Ovary (tissue), 9 donors: ENCODE data around the gene CCDC74A. TPM values are rescaled to one million over a fixed set of nuclear protein-coding genes. Genes with fewer than 3 reads are reported as not detected.
"Not testable (repeated sequence)": the region's sequence is repeated elsewhere in the genome, so short reads cannot be mapped to it uniquely, and the experiment has no call there.

Source experiments
- DNase-seq, 5 donors: peaks; one replicate each; pipeline ENCODE4 v3.0.0-alpha.2; 2019 to 2020
- H3K27ac ChIP-seq, 2 donors: fragments of 200-600 bp; one replicate each; pipeline versions ENCODE4 v1.5.1 to v1.8.0; 2019 to 2022
- H3K27me3 ChIP-seq: fragments of 200-600 bp; one replicate; pipeline ENCODE4 v1.8.0; 2022
- H3K36me3 ChIP-seq: fragments of 200-600 bp; sonication (generic); one replicate; pipeline ENCODE4 v1.5.1; 2019
- H3K4me1 ChIP-seq: one replicate; pipeline ENCODE4 v1.8.1; 2013; ENCODE audit warnings: mild to moderate bottlenecking, moderate library complexity; ENCODE audit not compliant: insufficient read depth
- H3K4me3 ChIP-seq: fragments of 200-600 bp; sonication (generic); one replicate; pipeline ENCODE4 v1.5.1; 2017
- H3K9me3 ChIP-seq, 2 donors: fragments of 200-600 bp in 1 of 2; sonication (generic) in 1 of 2; one replicate each; pipeline versions ENCODE4 v1.5.1 to v1.8.1; 2013 to 2019; ENCODE audit warnings: mild to moderate bottlenecking in 1 of 2, moderate library complexity in 1 of 2
- EP300 ChIP-seq: sonication (generic); formaldehyde crosslinking; IDR thresholded peaks from one replicate; pipeline ENCODE4 v1.6.1; 2017; ENCODE audit warnings: antibody characterized with exemption
- POLR2A ChIP-seq: fragments of 450-650 bp; IDR thresholded peaks from one replicate; pipeline ENCODE4 v1.6.1; 2017; ENCODE audit warnings: antibody characterized with exemption, mild to moderate bottlenecking, moderate library complexity
- WGBS, 3 donors: extraction: QIAGEN DNeasy Blood & Tissue Kit in 1 of 3; methylation state at CpG; one replicate each; pipeline versions ENCODE4 v1.1.5 to v1.1.7; 2013 to 2017; 5-methylcytosine and 5-hydroxymethylcytosine counted together
- intact Hi-C, 4 donors: fragments of 100-400 bp; cut with DNase I; formaldehyde crosslinking; loops; one replicate each; pipeline versions ENCODE4 v1.11.0 to v1.15.1; 2022 to 2023
- polyA plus RNA-seq, 2 donors: library from polyadenylated mRNA; stranded (reverse); fragments of 200-250 nt in 1 of 2; fragments of 350-450 nt in 1 of 2; fragmentation: Illumina TruSeq in 1 of 2; extraction: RNeasy Lipid Tissue Mini Kit (QIAGEN cat#74804) in 1 of 2; gene quantifications; one replicate each; pipeline ENCODE4 v1.2.3, GENCODE V29; 2013 to 2014
- total RNA-seq, 7 donors: library from RNA; depleted of rRNA in 2 of 7; stranded (reverse); fragments of >200 nt in 2 of 7; fragmentation: NEBNext Ultra II Directional in 3 of 7; extraction: Animal tissue kit (Norgen Biotek cat#: 25700) in 3 of 7; gene quantifications; one replicate each; pipeline versions ENCODE4 v1.1.0 to v1.2.4, GENCODE V29; 2016 to 2023
- TF ChIP-seq, protein P1 (sequence below), 3 donors: fragments of 450-650 bp in 2 of 3; fragments of 200-600 bp in 1 of 3; IDR thresholded peaks; one replicate each; pipeline versions ENCODE4 v1.5.1 to v1.8.0; 2016 to 2022; ENCODE audit warnings: antibody characterized with exemption in 3 of 3, mild to moderate bottlenecking in 1 of 3
- donor health status: DM: no; HTN: no; CAD: no; lungs with moderate emphysema.
- donor health status: DM: no; HTN: no; CAD: no.
- donor health status: Bipolar disorder and iron deficiency.
- donor health status: DM: yes; HTN: yes; CAD: no.
- donor health status: DM: no; HTN: no; CAD: no.
- donor health status: DM: yes; HTN: yes; CAD: no.

CCDC74A gene
- total and polyA plus RNA-seq, 9 donors: 5.3 to 81.5 (median 13.6) TPM

DNA sequence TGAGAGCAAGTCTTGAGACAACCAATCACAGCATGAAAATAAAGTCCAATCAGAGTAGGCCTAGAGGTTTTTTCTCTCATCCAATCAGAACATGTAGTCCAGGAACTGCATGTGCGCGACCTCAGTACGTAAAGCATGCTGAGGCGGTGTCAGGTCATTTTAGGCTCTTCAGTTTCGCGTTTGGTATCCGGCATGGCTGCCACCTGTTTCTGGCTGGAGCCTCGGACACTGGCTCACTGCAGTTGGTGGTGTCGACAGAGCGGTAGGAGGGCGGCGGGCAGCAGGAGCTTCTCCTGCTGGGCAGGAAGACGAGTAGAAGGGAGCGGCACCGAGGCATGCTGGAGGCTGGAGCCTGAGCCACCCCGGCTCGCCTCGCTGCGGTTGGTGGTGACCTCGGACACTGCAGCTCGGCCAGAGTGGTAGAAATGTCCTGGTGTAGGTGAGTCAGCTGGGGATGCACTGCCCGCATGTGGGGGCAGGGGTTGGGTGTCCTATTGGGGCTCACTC is 15.8 kb downstream of the CCDC74A start:
- no peaks in the 10 kb centered on the region for H3K4me1 ChIP-seq

DNA sequence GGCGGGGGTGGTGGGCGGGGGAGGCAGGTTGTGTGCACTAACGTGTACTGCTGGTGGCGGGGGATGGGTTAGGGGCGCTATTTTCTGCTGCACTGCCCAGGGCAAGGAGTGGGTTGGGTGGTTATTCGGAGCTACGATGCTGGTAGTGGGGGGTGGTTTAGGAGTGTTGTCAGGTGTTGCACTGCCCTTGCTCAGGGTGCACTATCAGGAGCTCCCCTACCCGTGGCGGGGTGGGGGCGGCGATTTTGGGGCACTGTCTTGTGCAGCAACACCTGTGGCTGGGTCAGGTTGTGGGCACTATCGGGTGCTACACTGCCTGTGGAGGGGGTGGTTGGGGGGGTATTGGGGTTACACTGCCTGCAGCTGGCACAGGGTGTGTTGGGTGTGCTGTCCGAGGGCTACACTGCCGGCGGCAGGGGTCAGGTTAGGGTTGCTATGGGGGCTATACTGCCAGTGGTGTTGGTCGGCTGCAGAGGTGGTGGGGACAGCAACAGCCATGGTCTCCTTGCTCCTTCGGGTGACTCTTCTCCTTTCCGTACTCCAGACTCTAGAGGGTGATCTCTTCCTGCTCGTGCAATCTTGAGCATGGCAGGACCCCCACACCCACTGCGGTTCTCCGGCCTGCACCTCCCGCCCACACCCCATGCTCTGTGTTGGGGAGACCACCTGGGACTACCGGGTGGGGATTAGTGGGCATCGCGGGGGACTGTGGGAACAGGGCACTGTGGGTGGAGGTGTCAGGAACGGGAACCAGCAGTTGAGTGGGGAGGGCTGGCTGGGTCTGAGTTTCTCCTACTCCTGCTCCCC is 16.5 kb downstream of the CCDC74A start:
- H3K36me3 ChIP-seq, H3K27ac ChIP-seq, H3K27me3 ChIP-seq, intact Hi-C loops, H3K4me1 ChIP-seq, H3K9me3 ChIP-seq, DNase-seq, H3K4me3 ChIP-seq: not testable (repeated sequence)
- 78 to 86% (median 86%) methylated on average over 22 of the region's 26 CpGs for WGBS, 3 donors

More for the DNA sequence above, 15.8 kb downstream of the CCDC74A start:
- DNase-seq: no peak
- no peaks in the 10 kb centered on the region for H3K27me3 ChIP-seq
- no peaks in the 10 kb centered on the region for H3K9me3 ChIP-seq
- no peaks in the 10 kb centered on the region for H3K36me3 ChIP-seq
- WGBS, 3 donors: 93 to 95% (median 94%) methylated on average over 22 of the region's 22 CpGs
- intact Hi-C loops: no loop called here
- no peak overlapping the region for H3K4me3 ChIP-seq
- H3K27ac ChIP-seq: no peak overlapping the region
- TF ChIP-seq, protein P1, sequence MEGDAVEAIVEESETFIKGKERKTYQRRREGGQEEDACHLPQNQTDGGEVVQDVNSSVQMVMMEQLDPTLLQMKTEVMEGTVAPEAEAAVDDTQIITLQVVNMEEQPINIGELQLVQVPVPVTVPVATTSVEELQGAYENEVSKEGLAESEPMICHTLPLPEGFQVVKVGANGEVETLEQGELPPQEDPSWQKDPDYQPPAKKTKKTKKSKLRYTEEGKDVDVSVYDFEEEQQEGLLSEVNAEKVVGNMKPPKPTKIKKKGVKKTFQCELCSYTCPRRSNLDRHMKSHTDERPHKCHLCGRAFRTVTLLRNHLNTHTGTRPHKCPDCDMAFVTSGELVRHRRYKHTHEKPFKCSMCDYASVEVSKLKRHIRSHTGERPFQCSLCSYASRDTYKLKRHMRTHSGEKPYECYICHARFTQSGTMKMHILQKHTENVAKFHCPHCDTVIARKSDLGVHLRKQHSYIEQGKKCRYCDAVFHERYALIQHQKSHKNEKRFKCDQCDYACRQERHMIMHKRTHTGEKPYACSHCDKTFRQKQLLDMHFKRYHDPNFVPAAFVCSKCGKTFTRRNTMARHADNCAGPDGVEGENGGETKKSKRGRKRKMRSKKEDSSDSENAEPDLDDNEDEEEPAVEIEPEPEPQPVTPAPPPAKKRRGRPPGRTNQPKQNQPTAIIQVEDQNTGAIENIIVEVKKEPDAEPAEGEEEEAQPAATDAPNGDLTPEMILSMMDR (IDR thresholded peaks at IDR 0.05): no peak
- TF ChIP-seq POLR2A (no peak), EP300 (no peak)

DNA sequence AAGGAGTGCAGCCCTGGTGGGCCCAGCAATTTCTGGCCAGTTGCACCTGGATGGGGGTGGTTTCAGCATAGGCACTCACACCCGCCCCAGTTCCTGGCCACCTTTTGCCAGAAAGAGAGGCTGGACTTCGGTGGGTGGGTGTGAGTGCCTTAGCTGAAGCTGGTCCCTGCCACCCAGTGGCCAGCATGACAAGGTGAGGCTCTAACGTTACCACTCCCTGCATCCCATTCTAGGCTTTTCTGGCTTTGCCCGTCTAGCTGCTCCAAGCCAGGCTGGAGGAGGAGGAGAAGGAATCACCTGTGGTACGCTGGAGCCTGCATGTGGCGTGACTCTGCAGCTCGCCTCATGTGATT is 17.1 kb downstream of the CCDC74A start:
- H3K9me3 ChIP-seq: not testable (repeated sequence)

DNA sequence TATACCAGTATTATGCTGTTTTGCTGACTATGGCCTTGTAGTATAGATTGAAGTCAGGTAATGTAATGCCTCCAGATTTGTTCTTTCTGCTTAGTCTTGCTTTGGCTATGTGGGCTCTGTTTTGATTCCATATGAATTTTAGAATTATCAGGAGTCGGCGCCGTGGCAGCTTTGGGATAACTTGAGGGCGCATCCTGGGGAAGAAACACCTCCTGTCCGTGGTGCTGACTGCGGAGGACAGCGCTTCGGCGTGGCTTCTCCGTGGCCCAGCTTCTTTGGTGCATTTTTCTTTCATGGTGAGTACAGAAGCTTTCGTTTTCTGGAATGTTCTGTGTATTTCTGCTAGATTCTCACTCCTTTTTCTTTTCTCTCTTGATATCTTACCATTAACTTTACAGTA is 25.2 kb downstream of the CCDC74A start:
- H3K27ac ChIP-seq: no peak overlapping the region
- H3K27me3 ChIP-seq: no peaks in the 10 kb centered on the region
- H3K9me3 ChIP-seq: no peaks in the 10 kb centered on the region
- no peaks in the 10 kb centered on the region for H3K36me3 ChIP-seq
- intact Hi-C loops: no loop called here
- 66 to 73% (median 71%) methylated on average over 11 of the region's 11 CpGs for WGBS, 3 donors
- no peak for DNase-seq
- no peak overlapping the region for H3K4me3 ChIP-seq
- no peak for TF ChIP-seq EP300
- TF ChIP-seq, protein P1 (IDR thresholded peaks at IDR 0.05): no peak
- no peak for TF ChIP-seq POLR2A
- no peaks in the 10 kb centered on the region for H3K4me1 ChIP-seq

More for the DNA sequence above, 17.1 kb downstream of the CCDC74A start:
- H3K4me3 ChIP-seq, H3K27ac ChIP-seq, intact Hi-C loops, H3K27me3 ChIP-seq, H3K4me1 ChIP-seq, DNase-seq, H3K36me3 ChIP-seq: not testable (repeated sequence)
- WGBS, 3 donors: 82 to 90% (median 87%) methylated on average over 3 of the region's 7 CpGs

DNA sequence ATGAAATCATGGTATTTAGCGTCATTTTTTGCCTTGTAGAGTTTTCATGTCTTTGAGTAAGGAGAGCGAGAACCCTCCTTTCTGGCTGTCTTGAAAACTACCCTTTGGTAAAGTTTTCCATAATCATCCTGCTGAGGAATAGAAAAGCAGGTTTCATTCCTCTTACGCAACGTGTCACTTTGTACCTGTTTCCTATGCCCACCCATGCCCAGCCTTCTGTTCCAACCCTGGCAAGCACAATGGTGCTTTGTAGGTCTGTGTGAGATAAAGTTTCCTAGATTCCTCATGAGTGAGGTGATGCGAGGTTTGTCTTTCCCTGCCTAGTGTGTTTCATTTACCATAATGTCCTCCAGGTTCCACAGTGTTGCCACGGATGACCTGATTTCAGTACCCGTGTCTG is 29.3 kb downstream of the CCDC74A start:
- no peak overlapping the region for H3K4me3 ChIP-seq
- H3K36me3 ChIP-seq: no peaks in the 10 kb centered on the region
- no peaks in the 10 kb centered on the region for H3K9me3 ChIP-seq
- WGBS, 3 donors: 87 to 91% (median 89%) methylated on average over 7 of the region's 7 CpGs
- intact Hi-C loops: no loop called here
- TF ChIP-seq POLR2A (no peak), EP300 (no peak)
- TF ChIP-seq, protein P1 (IDR thresholded peaks at IDR 0.05): no peak
- no peaks in the 10 kb centered on the region for H3K4me1 ChIP-seq
- no peak for DNase-seq
- no peak overlapping the region for H3K27ac ChIP-seq
- no peaks in the 10 kb centered on the region for H3K27me3 ChIP-seq
